NCI-H226 (cell line): ENCODE results near the gene ATP10B.
"Not testable (repeated sequence)": the region's sequence is repeated elsewhere in the genome, so short reads cannot be mapped to it uniquely, and the experiment has no call there.

Experiments
- DNase-seq: peaks from one replicate; pipeline ENCODE4 v3.0.0-alpha.2; 2015

The ATP10B gene, protein sequence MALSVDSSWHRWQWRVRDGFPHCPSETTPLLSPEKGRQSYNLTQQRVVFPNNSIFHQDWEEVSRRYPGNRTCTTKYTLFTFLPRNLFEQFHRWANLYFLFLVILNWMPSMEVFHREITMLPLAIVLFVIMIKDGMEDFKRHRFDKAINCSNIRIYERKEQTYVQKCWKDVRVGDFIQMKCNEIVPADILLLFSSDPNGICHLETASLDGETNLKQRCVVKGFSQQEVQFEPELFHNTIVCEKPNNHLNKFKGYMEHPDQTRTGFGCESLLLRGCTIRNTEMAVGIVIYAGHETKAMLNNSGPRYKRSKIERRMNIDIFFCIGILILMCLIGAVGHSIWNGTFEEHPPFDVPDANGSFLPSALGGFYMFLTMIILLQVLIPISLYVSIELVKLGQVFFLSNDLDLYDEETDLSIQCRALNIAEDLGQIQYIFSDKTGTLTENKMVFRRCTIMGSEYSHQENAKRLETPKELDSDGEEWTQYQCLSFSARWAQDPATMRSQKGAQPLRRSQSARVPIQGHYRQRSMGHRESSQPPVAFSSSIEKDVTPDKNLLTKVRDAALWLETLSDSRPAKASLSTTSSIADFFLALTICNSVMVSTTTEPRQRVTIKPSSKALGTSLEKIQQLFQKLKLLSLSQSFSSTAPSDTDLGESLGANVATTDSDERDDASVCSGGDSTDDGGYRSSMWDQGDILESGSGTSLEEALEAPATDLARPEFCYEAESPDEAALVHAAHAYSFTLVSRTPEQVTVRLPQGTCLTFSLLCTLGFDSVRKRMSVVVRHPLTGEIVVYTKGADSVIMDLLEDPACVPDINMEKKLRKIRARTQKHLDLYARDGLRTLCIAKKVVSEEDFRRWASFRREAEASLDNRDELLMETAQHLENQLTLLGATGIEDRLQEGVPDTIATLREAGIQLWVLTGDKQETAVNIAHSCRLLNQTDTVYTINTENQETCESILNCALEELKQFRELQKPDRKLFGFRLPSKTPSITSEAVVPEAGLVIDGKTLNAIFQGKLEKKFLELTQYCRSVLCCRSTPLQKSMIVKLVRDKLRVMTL (N-terminal part only)

GRCh38 chr5:160852049-160852448, at the start of gene ATP10B:
ATP10B (minus strand) TSS chr5:160852211; CDS start chr5:160688074, 164,137 bp downstream.
- DNase-seq, result no peak

DNA sequence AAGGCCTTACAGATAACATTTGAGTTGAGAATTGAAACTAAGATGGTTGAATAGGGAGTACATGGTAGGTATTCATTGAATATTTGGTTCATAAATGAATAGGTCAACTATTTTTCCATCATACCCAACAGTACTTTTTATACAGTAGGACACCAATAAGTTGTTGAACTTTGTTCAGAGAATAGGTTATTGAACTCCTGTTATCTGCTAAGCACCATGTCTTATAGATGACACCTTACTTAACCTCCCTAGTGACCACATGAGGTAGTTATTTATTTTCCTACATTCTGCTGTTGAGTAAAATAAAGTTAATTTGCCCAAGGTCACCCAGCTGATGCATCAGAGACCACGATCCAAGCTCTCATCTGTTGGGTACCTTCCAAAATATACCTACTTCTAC, 49.6 kb upstream of the ATP10B start:
- no peak for DNase-seq

DNA sequence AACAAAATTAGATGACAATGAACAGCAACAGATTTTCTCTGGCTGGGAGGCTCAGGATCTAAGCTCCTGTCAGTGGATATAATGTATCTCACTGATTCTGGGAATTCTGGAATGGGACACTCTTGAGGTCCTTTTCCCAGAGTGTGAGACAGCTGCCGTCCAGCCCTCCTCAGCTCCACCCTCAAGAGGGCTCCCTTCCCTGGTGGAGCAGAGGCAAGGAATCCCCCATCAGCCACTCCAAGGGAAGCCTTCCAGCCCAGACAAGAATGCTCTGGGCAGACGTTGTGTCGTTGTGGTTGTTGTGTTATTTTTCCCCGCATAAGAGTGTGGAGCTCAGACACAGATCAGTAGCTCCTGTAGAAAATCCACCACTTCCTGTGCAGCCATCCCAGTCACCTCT, 47.7 kb upstream of the ATP10B start:
- no peak for DNase-seq

- DNase-seq, result not testable (repeated sequence)
Observed at GRCh38 chr5:160893180-160893964, 41.4 kb upstream of the ATP10B start.

DNA sequence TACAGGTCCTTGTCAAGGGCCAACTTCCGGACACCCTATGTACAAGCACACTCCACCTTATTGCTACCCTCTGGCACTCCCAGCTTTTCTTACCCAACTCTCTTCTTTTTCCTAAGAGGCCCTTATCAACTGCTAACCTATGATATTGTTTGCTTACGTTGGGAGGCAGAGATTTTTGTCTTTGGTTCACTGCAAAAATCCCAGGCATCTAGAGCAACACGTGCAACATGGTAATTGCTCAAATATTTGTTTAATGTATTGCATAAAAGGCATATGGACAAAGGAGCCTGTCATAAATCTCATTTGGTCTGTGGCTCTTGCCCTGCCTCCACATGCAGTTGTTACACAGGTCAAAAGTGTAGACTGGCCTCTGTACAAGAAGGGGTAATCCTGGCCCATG, 35.8 kb upstream of the ATP10B start:
- DNase-seq, result no peak

DNA sequence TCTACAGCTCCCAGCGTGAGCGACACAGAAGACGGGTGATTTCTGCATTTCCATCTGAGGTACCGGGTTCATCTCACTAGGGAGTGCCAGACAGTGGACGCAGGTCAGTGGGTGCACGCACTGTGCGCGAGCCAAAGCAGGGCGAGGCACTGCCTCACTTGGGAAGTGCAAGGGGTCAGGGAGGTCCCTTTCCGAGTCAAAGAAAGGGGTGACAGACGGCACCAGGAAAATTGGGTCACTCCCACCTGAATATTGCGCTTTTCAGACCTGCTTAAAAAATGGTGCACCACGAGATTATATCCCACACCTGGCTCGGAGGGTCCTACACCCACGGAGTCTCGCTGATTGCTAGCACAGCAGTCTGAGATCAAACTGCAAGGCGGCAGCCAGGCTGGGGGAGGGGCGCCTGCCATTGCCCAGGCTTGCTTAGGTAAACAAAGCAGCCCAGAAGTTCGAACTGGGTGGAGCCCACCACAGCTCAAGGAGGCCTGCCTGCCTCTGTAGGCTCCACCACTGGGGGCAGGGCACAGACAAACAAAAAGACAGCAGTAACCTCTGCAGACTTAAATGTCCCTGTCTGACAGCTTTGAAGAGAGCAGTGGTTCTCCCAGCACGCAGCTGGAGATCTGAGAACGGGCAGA, 21.7 kb upstream of the ATP10B start:
- not testable (repeated sequence) for DNase-seq

- DNase-seq, result no peak
Observed at GRCh38 chr5:160869989-160870521, 18.0 kb upstream of the ATP10B start.

DNA sequence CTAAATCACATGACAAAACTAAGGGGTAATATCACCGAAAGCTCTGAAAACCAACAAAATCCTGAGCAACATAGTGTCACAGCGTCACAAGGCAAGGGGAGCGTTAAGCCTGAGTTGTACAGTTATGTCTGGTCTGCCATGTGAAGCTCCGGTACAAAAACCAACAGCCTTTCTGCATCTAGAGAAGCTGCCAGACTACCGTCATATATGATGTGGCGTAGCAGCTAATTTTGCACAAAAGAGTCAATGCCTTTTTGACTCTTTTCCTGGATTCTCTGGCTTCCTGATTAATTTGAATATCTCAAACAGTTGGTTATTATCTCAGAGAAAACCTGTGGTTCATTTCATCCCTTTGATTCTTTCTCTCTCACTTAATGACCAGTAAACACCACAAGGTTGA, 16.0 kb upstream of the ATP10B start:
- DNase-seq, result no peak

DNA sequence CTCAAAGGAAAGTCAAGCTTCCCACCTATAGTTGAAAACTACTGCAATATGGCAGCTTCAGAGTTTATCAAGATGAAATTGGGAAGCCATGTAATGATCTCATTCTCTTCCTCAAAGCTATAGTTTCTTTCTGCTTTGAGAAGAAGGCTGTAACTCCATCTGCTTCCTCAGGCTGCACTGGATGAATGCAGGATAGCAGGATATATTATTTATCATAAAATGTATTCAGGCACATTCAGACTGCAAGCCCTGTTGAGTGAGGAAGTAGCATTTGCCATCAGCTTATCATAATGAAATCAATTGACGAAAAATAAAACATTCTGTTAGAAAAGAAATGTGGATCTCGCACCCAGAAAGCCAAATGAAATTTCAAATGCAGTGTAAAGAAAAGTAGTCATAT, 560 bp downstream of the ATP10B start:
- DNase-seq, result no peak

GRCh38 chr5:160850421-160850820, 1.6 kb downstream of the ATP10B start:
- no peak for DNase-seq

- DNase-seq, result no peak
Observed at GRCh38 chr5:160847526-160848085, 4.4 kb downstream of the ATP10B start.

GRCh38 chr5:160846642-160847041, 5.4 kb downstream of the ATP10B start:
- DNase-seq, result no peak

GRCh38 chr5:160844177-160844576, 7.8 kb downstream of the ATP10B start:
- no peak for DNase-seq

GRCh38 chr5:160843240-160843639, 8.8 kb downstream of the ATP10B start:
- DNase-seq, result no peak

- DNase-seq, result no peak
Observed at GRCh38 chr5:160837749-160838593, 14.0 kb downstream of the ATP10B start.

DNA sequence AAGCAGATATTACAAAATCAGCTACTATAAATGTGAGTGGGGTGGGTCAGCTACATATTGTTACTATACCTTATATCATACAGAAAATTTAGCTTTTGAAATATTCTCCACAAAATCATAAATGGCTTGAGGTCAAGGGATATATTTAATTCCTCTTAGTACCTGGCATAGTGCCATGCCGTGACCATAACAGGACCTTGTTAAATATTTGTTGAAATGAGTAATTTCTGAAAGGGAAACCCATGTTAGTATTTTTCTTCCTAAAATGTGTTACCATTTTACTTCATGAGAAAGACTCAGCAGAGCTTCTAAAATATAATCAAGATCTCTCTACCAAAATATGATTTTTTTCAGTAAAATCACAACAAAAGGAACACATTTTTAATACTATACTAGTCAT, 14.8 kb downstream of the ATP10B start:
- DNase-seq, result no peak

- no peak for DNase-seq
Observed at GRCh38 chr5:160835818-160836528, 16.0 kb downstream of the ATP10B start.

DNA sequence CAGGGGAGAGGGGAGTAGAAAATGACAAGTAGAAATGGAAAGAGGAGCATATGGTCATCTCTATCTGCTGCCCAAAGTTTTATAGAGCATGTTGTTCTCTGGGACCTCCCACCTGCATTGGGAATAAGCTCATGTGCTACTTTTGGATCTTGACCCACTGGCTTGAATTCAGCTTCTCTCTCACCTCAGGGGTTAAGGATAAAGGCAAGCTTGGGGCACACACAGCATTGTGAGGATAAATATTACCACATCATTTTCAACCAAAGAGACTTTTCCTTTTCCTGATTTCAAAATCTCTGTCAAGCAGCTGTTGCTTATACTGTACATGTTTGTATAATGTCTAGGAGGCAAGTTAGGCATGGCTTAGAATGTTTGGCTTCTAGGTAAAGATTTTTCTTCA, 16.6 kb downstream of the ATP10B start:
- DNase-seq, result no peak

GRCh38 chr5:160833806-160834205, 18.2 kb downstream of the ATP10B start:
- no peak for DNase-seq

DNA sequence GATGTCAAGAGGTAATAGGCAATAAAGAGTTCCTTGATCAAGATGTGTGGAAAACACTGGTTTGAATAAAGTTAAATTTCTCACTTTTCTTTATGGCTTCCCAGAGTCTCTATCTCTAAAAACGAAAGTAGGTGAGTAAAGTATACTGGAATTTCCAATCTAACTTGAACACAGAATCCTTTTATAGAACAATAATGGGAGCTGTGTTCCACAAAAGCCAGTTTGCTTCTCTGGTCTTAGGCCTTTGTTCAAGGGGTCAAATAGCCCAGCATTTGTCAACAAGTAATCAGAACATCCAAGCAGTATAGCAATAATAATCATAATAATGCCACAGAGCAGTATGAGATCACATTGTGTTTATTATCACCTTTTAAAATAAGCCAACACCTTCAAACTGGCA, 20.2 kb downstream of the ATP10B start:
- no peak for DNase-seq
